Panc1 (cell line): Measurements from ENCODE around the gene CPHXL2. TPM values are rescaled to one million over a fixed set of nuclear protein-coding genes. Genes with fewer than 3 reads are reported as not detected.

ENCODE experiments used
- ATAC-seq: fragments of 200-7000 bp; cut with Tn5 transposase; 2 replicates; pipeline ENCODE4 v1.9.1; 2020; ENCODE audit warnings: mild to moderate bottlenecking, moderate library complexity
- BruUV-seq: library from RNA; stranded (reverse); fragments of 400-500 nt; replicated peaks from 2 replicates; lab custom pipeline; 2021; lab: Mats Ljungman, UMichigan
- CTCF ChIA-PET: fragments of 300-600 bp; sonication (Branson Sonifier 250); formaldehyde crosslinking; loops from one replicate; lab custom pipeline; 2022; ENCODE audit warnings: antibody characterized with exemption; lab: Charles Lee
- POLR2A ChIA-PET: fragments of 300-600 bp; sonication (Branson Sonifier 250); formaldehyde crosslinking; loops from one replicate; lab custom pipeline; 2022; ENCODE audit warnings: antibody characterized with exemption; lab: Charles Lee
- DNase-seq: peaks from one replicate; pipeline ENCODE4 v3.0.0-alpha.2; 2010; ENCODE audit warnings: low read depth, low spot score
- H3K27ac ChIP-seq: 2 replicates; pipeline ENCODE4 v1.5.1; 2011; ENCODE audit warnings: mild to moderate bottlenecking, low read length, inconsistent platforms
- H3K27me3 ChIP-seq: fragments of 200-500 bp; sonication (Bioruptor generic); 2 replicates; pipeline ENCODE4 v1.6.0; 2014; ENCODE audit warnings: low read length, inconsistent platforms; ENCODE audit not compliant: control insufficient read depth, insufficient read depth
- H3K36me3 ChIP-seq: fragments of 200-500 bp; sonication (Bioruptor generic); 2 replicates; pipeline ENCODE4 v1.5.1; 2014; ENCODE audit warnings: inconsistent platforms, mild to moderate bottlenecking, low read length, moderate library complexity; ENCODE audit not compliant: control insufficient read depth, insufficient read depth
- H3K4me1 ChIP-seq: 2 replicates; pipeline ENCODE4 v1.5.1; 2011; ENCODE audit warnings: inconsistent platforms, mild to moderate bottlenecking, low read length, moderate library complexity; ENCODE audit not compliant: control insufficient read depth, insufficient read depth
- H3K4me3 ChIP-seq, 2 experiments: 2 replicates each; pipeline ENCODE4 v1.5.1; 2011 to 2012; ENCODE audit warnings: low read depth in 2 of 2, low read length in 2 of 2, mild to moderate bottlenecking in 2 of 2, inconsistent platforms in 1 of 2, moderate library complexity in 1 of 2
- H3K9me3 ChIP-seq: fragments of 200-500 bp; sonication (Bioruptor generic); 2 replicates; pipeline ENCODE4 v1.5.1; 2014; ENCODE audit warnings: low read depth, mild to moderate bottlenecking, inconsistent platforms, low read length, moderate library complexity; ENCODE audit not compliant: control insufficient read depth, insufficient read depth
- CTCF ChIP-seq: fragments of 450-650 bp; IDR thresholded peaks from 2 replicates; pipeline ENCODE4 v1.5.1; 2017; ENCODE audit warnings: mild to moderate bottlenecking
- POLR2AphosphoS5 ChIP-seq: IDR thresholded peaks from 2 replicates; pipeline ENCODE4 v1.6.1; 2012; ENCODE audit warnings: mild to moderate bottlenecking, low read depth, low read length, moderate library complexity
- REST ChIP-seq, 2 experiments: IDR thresholded peaks; 2 replicates each; pipeline ENCODE4 v1.6.1; 2011 to 2012; ENCODE audit warnings: low read depth in 2 of 2, control low read depth in 1 of 2, low read length in 1 of 2, mild to moderate bottlenecking in 1 of 2, moderate library complexity in 1 of 2; ENCODE audit not compliant: insufficient read depth in 1 of 2
- SIN3A ChIP-seq: IDR thresholded peaks from 2 replicates; pipeline ENCODE4 v1.6.1; 2012; ENCODE audit warnings: low read depth, mild to moderate bottlenecking, low read length, moderate library complexity, borderline replicate concordance; ENCODE audit not compliant: insufficient read depth
- TCF7L2 ChIP-seq: IDR thresholded peaks from 2 replicates; pipeline ENCODE4 v1.6.1; 2011; ENCODE audit warnings: mild to moderate bottlenecking, low read depth, low read length, inconsistent platforms
- in situ Hi-C: cut with HindIII; loops from 2 replicates; pipeline ENCODE4 v1.10.0; 2016; ENCODE audit warnings: low sequenced_read_pairs, low pct_unique_long_range_greater_than_20kb
- intact Hi-C: fragments of 100-400 bp; cut with micrococcal nuclease; formaldehyde crosslinking; loops from one replicate; pipeline ENCODE4 v1.10.0; 2022; ENCODE audit not compliant: unreplicated experiment
- total RNA-seq: library from RNA; stranded (reverse); gene quantifications from one replicate; pipeline ENCODE4 v1.2.1, GENCODE V29; 2021; ENCODE audit not compliant: unreplicated experiment

CPHXL2 gene
- total RNA-seq, 1 experiment from 2014 or later: not detected

DNA sequence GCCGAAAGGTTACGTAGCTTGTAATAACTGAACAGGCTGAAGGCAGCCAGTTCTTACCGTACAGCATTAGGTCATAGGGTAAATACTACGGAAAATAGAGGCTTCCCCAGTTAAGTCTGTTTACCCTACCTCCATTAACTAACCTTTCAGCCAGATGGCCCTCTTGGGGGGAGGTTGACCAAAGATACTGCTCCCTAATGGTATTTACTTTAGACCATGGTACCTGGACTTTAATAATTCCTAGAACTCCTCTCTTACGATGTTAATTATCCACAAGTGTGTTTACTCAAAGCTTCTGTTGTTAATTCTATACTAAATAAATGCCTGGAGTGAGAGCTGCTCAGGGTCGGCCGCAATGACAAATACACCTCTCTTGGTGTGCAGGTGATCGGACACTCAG lies 44.0 kb downstream of the CPHXL2 start:
- intact Hi-C loops (no loop called here), in situ Hi-C loops (no loop called here)
- DNase-seq (no peak), ATAC-seq (no peak)
- H3K36me3 ChIP-seq: peaks cover 32% of the 10 kb centered on the region
- H3K4me1 ChIP-seq: no peaks in the 10 kb centered on the region
- CTCF ChIA-PET: no interaction called here
- H3K27ac ChIP-seq: no peak overlapping the region
- H3K4me3 ChIP-seq: no peak overlapping the region
- H3K27me3 ChIP-seq: no peaks in the 10 kb centered on the region
- TF ChIP-seq SIN3A (no peak), TCF7L2 (no peak), REST (IDR thresholded peaks at IDR 0.05; ENCODE audit: insufficient read depth in 1 of 2, low read depth in 2 of 2, low read length in 1 of 2) (no peak)
- H3K9me3 ChIP-seq: no peaks in the 10 kb centered on the region
- POLR2A ChIA-PET: no interaction called here
- no TSS peak for BruUV-seq

- Histone ChIP-seq H3K4me1 (no peaks in the 10 kb centered on the region), H3K9me3 (no peaks in the 10 kb centered on the region), H3K36me3 (peaks cover 17% of the 10 kb centered on the region), H3K27me3 (no peaks in the 10 kb centered on the region), H3K27ac (no peak overlapping the region), H3K4me3 (no peak overlapping the region)
- ChIA-PET POLR2A (no interaction called here), CTCF (interaction anchor here (0.6 kb wide), 1 partner anchor 112 kb away, joined by 5 read pairs; no protein-coding TSS in a partner anchor)
- TF ChIP-seq SIN3A: no peak
- no peak for TF ChIP-seq TCF7L2
- no peak for TF ChIP-seq POLR2AphosphoS5
- ATAC-seq (no peak), DNase-seq (no peak)
- intact Hi-C loops: no loop called here
- in situ Hi-C loops: no loop called here
- no TSS peak for BruUV-seq
Measured at GRCh38 chr16:75630052-75630451, 46.8 kb downstream of the CPHXL2 start.

GRCh38 chr16:75629132-75629531 lies 47.7 kb downstream of the CPHXL2 start:
- BruUV-seq: no TSS peak
- ChIA-PET CTCF (interaction anchor here (0.6 kb wide), 1 partner anchor 111 kb away, joined by 5 read pairs; no protein-coding TSS in a partner anchor), POLR2A (no interaction called here)
- peaks cover 9% of the 10 kb centered on the region for H3K36me3 ChIP-seq
- DNase-seq (no peak), ATAC-seq (no peak)
- no peaks in the 10 kb centered on the region for H3K9me3 ChIP-seq
- intact Hi-C loops (no loop called here), in situ Hi-C loops (no loop called here)
- no peak for TF ChIP-seq SIN3A
- TF ChIP-seq TCF7L2: no peak
- no peak for TF ChIP-seq CTCF
- TF ChIP-seq POLR2AphosphoS5: no peak
- TF ChIP-seq REST (IDR thresholded peaks at IDR 0.05; ENCODE audit: insufficient read depth in 1 of 2, low read depth in 2 of 2, low read length in 1 of 2): no peak
- no peaks in the 10 kb centered on the region for H3K27me3 ChIP-seq
- no peaks in the 10 kb centered on the region for H3K4me1 ChIP-seq
- no peak overlapping the region for H3K4me3 ChIP-seq
- H3K27ac ChIP-seq: no peak overlapping the region
